ENCODE measurements around the gene CLTB.
A peak's percentile ranks its signal among the peaks of the same experiment; 100 is the strongest.

The CLTB gene

GRCh38 chr5:176360894-176361436, 55.4 kb downstream of the CLTB start:
- no peaks in the 10 kb centered on the region for H3K9me3 ChIP-seq (ENCODE audit: control insufficient read depth in 2 of 2, low read length in 2 of 2)
- H3K36me3 ChIP-seq (ENCODE audit: control insufficient read depth in 2 of 2, insufficient read depth in 2 of 2, low read length in 2 of 2) = peaks cover 7 to 14% of the 10 kb centered on the region in 2 donors
- no peaks in the 10 kb centered on the region for H3K27me3 ChIP-seq (ENCODE audit: control insufficient read depth in 2 of 2, insufficient read depth in 2 of 2, low read length in 2 of 2)
- peak overlapping the region; percentile 89 to 97 for H3K4me3 ChIP-seq (ENCODE audit: low read length in 2 of 2)
- peaks cover 8 to 14% of the 10 kb centered on the region in 2 donors for H3K4me1 ChIP-seq (ENCODE audit: control insufficient read depth in 2 of 2, insufficient read depth in 2 of 2, low read length in 2 of 2)
- H3K9ac ChIP-seq (ENCODE audit: low read depth in 1 of 2, low read length in 2 of 2) = peak overlapping the region; percentile 88 to 90
- H3K27ac ChIP-seq (ENCODE audit: low read depth in 2 of 2, low read length in 2 of 2) = peak overlapping the region; percentile 61 to 76

- Histone ChIP-seq H3K9ac (ENCODE audit: low read depth in 1 of 2, low read length in 2 of 2) (no peak overlapping the region), H3K27me3 (ENCODE audit: control insufficient read depth in 2 of 2, insufficient read depth in 2 of 2, low read length in 2 of 2) (no peaks in the 10 kb centered on the region)
These were observed 56.7 kb downstream of the CLTB start for GRCh38 chr5:176359658-176360057.

DNA sequence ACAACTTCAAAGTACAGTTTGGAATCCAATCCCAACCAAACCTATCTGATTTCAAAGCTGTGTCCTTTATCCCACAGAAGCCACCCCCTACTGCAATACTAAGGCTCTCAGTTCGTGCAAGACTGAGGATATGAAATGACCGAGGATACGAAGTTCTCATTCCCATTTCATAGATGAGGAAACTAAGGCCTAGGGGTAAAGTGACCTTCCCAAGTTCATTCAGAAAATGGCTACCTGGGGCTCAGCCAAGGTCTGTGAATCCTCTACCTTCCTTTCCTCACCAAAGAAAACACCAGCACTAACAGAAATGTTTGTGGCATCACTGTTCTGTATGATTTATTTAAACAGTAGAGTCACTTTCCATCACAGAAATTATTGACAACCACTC, 60.2 kb downstream of the CLTB start:
- no peak overlapping the region for H3K4me3 ChIP-seq (ENCODE audit: low read length in 2 of 2)
- peaks cover 38 to 40% of the 10 kb centered on the region in 2 donors for H3K36me3 ChIP-seq (ENCODE audit: control insufficient read depth in 2 of 2, insufficient read depth in 2 of 2, low read length in 2 of 2)
- H3K27ac ChIP-seq (ENCODE audit: low read depth in 2 of 2, low read length in 2 of 2) = no peak overlapping the region
- no peak overlapping the region for H3K9ac ChIP-seq (ENCODE audit: low read depth in 1 of 2, low read length in 2 of 2)
- H3K27me3 ChIP-seq (ENCODE audit: control insufficient read depth in 2 of 2, insufficient read depth in 2 of 2, low read length in 2 of 2) = no peaks in the 10 kb centered on the region
- H3K9me3 ChIP-seq (ENCODE audit: control insufficient read depth in 2 of 2, low read length in 2 of 2) = no peaks in the 10 kb centered on the region
- H3K4me1 ChIP-seq (ENCODE audit: control insufficient read depth in 2 of 2, insufficient read depth in 2 of 2, low read length in 2 of 2) = no peaks in the 10 kb centered on the region

More at GRCh38 chr5:176359658-176360057, 56.7 kb downstream of the CLTB start:
- Histone ChIP-seq H3K4me1 (ENCODE audit: control insufficient read depth in 2 of 2, insufficient read depth in 2 of 2, low read length in 2 of 2) (peaks cover 5 to 7% of the 10 kb centered on the region in 2 donors), H3K9me3 (ENCODE audit: control insufficient read depth in 2 of 2, low read length in 2 of 2) (no peaks in the 10 kb centered on the region), H3K36me3 (ENCODE audit: control insufficient read depth in 2 of 2, insufficient read depth in 2 of 2, low read length in 2 of 2) (peaks cover 17 to 19% of the 10 kb centered on the region in 2 donors), H3K27ac (ENCODE audit: low read depth in 2 of 2, low read length in 2 of 2) (no peak overlapping the region), H3K4me3 (ENCODE audit: low read length in 2 of 2) (no peak overlapping the region)

DNA sequence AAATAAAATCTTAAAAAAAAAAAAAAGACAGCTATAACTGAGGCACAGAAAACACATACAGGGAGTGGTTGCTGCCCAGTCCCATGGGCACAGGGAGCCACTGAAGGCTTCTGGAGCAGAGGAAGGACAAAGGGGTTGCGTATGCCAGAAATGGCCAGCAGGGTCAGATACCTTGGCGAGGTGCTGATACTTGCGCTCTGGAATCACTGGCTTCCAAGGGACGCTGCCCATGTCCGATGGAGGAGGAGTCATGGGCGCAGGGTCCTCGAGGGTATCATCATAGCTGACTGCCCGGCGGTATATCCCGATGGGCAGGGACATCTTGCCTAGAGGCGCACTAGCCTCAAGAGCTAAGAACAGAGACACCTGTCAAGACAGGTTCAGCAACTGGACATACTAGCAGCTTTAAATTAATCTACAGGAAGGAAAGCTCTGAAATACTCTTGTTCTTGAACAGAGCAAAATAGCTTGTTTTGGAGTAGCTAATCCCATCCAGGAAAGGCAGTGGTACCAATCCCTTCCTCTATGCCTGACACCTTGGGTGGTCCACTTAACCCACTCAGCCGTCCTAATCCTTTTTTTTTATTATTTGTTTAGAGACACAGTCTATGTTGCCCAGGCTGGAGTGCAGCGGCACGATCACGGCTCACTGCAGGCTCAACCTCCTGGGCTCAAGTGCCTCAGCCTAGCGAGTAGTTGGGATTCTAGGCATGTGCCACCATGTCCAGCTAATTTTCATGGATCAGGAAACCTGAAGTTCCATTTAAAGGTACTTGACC, 60.8 kb downstream of the CLTB start:
- peaks cover 41 to 44% of the 10 kb centered on the region in 2 donors for H3K36me3 ChIP-seq (ENCODE audit: control insufficient read depth in 2 of 2, insufficient read depth in 2 of 2, low read length in 2 of 2)
- H3K27ac ChIP-seq (ENCODE audit: low read depth in 2 of 2, low read length in 2 of 2) = no peak overlapping the region
- H3K27me3 ChIP-seq (ENCODE audit: control insufficient read depth in 2 of 2, insufficient read depth in 2 of 2, low read length in 2 of 2) = no peaks in the 10 kb centered on the region
- H3K4me3 ChIP-seq (ENCODE audit: low read length in 2 of 2) = no peak overlapping the region
- H3K9me3 ChIP-seq (ENCODE audit: control insufficient read depth in 2 of 2, low read length in 2 of 2) = no peaks in the 10 kb centered on the region
- no peak overlapping the region for H3K9ac ChIP-seq (ENCODE audit: low read depth in 1 of 2, low read length in 2 of 2)
- H3K4me1 ChIP-seq (ENCODE audit: control insufficient read depth in 2 of 2, insufficient read depth in 2 of 2, low read length in 2 of 2) = no peaks in the 10 kb centered on the region

GRCh38 chr5:176353533-176353932, 62.8 kb downstream of the CLTB start:
- no peak overlapping the region for H3K9ac ChIP-seq (ENCODE audit: low read depth in 1 of 2, low read length in 2 of 2)
- peaks cover 55 to 61% of the 10 kb centered on the region in 2 donors for H3K36me3 ChIP-seq (ENCODE audit: control insufficient read depth in 2 of 2, insufficient read depth in 2 of 2, low read length in 2 of 2)
- H3K4me1 ChIP-seq (ENCODE audit: control insufficient read depth in 2 of 2, insufficient read depth in 2 of 2, low read length in 2 of 2) = no peaks in the 10 kb centered on the region
- no peaks in the 10 kb centered on the region for H3K27me3 ChIP-seq (ENCODE audit: control insufficient read depth in 2 of 2, insufficient read depth in 2 of 2, low read length in 2 of 2)
- no peak overlapping the region for H3K4me3 ChIP-seq (ENCODE audit: low read length in 2 of 2)
- H3K9me3 ChIP-seq (ENCODE audit: control insufficient read depth in 2 of 2, low read length in 2 of 2) = no peaks in the 10 kb centered on the region
- H3K27ac ChIP-seq (ENCODE audit: low read depth in 2 of 2, low read length in 2 of 2) = no peak overlapping the region

- no peak overlapping the region for H3K9ac ChIP-seq (ENCODE audit: low read depth in 1 of 2, low read length in 2 of 2)
- H3K4me3 ChIP-seq (ENCODE audit: low read length in 2 of 2) = no peak overlapping the region
- H3K27me3 ChIP-seq (ENCODE audit: control insufficient read depth in 2 of 2, insufficient read depth in 2 of 2, low read length in 2 of 2) = no peaks in the 10 kb centered on the region
- H3K9me3 ChIP-seq (ENCODE audit: control insufficient read depth in 2 of 2, low read length in 2 of 2) = no peaks in the 10 kb centered on the region
- H3K27ac ChIP-seq (ENCODE audit: low read depth in 2 of 2, low read length in 2 of 2) = no peak overlapping the region
- H3K36me3 ChIP-seq (ENCODE audit: control insufficient read depth in 2 of 2, insufficient read depth in 2 of 2, low read length in 2 of 2) = peaks cover 64 to 72% of the 10 kb centered on the region in 2 donors
- no peaks in the 10 kb centered on the region for H3K4me1 ChIP-seq (ENCODE audit: control insufficient read depth in 2 of 2, insufficient read depth in 2 of 2, low read length in 2 of 2)
These were observed 64.0 kb downstream of the CLTB start for GRCh38 chr5:176352116-176352878.

DNA sequence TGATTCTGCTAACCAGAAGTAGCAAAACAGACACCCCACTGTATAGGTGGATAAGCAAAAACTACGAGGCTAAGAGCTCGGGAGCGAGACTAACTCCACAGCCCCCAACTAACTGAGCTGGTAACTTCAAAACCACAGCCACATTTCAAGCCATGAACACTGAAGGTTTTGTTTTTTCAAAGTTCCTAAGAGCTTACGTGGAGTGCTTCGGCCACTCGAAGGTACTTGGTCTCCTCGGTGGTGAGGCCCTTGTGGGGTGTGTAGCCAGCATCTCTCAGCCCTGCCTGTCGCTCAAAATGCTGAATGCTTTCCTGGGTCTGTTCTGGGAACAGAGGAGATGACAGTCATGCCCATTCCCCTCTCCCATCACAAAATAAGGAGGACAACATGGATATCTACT, 65.9 kb downstream of the CLTB start:
- Histone ChIP-seq H3K27ac (ENCODE audit: low read depth in 2 of 2, low read length in 2 of 2) (no peak overlapping the region), H3K36me3 (ENCODE audit: control insufficient read depth in 2 of 2, insufficient read depth in 2 of 2, low read length in 2 of 2) (peaks cover 69 to 77% of the 10 kb centered on the region in 2 donors), H3K9ac (ENCODE audit: low read depth in 1 of 2, low read length in 2 of 2) (no peak overlapping the region), H3K9me3 (ENCODE audit: control insufficient read depth in 2 of 2, low read length in 2 of 2) (no peaks in the 10 kb centered on the region), H3K27me3 (ENCODE audit: control insufficient read depth in 2 of 2, insufficient read depth in 2 of 2, low read length in 2 of 2) (no peaks in the 10 kb centered on the region), H3K4me1 (ENCODE audit: control insufficient read depth in 2 of 2, insufficient read depth in 2 of 2, low read length in 2 of 2) (no peaks in the 10 kb centered on the region), H3K4me3 (ENCODE audit: low read length in 2 of 2) (no peak overlapping the region)

DNA sequence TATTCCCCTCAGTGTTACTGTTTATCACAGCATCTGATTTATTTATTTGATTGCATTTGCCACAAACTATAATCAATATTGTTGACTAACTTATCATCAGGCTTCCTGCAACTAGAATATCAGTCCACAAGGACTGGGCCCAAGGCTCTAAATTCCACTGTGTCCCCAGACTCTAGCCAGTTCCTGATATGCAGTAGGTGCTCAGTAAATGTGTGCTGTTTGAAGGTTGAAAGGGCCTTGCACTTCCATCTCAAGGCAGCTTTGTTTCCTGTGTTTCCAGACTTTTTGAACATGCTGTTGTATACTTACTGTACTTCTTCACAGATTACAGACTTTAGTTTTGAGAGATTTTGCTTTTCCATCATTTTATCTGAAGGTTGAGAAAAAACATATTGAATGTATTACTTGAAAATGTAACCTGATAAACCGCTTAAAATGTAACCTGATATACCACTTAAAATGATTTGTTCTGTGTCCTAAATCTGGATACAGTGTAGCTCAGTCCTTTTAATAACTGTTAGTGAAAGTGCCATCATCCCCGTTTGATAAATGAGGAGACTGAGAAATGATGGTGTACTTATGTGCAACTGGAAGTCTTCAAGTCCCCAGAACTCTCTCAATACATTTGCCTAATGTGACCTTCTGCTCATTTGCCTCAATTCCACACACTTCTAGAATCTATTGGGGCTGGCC, 73.4 kb downstream of the CLTB start:
- Histone ChIP-seq H3K9ac (ENCODE audit: low read depth in 1 of 2, low read length in 2 of 2) (no peak overlapping the region), H3K9me3 (ENCODE audit: control insufficient read depth in 2 of 2, low read length in 2 of 2) (no peaks in the 10 kb centered on the region), H3K27ac (ENCODE audit: low read depth in 2 of 2, low read length in 2 of 2) (no peak overlapping the region), H3K36me3 (ENCODE audit: control insufficient read depth in 2 of 2, insufficient read depth in 2 of 2, low read length in 2 of 2) (peaks cover 31 to 35% of the 10 kb centered on the region in 2 donors), H3K27me3 (ENCODE audit: control insufficient read depth in 2 of 2, insufficient read depth in 2 of 2, low read length in 2 of 2) (no peaks in the 10 kb centered on the region), H3K4me3 (ENCODE audit: low read length in 2 of 2) (no peak overlapping the region), H3K4me1 (ENCODE audit: control insufficient read depth in 2 of 2, insufficient read depth in 2 of 2, low read length in 2 of 2) (peaks cover 3 to 4% of the 10 kb centered on the region in 2 donors)

Data from mucosa of rectum (tissue), 2 donors.